Measurements from ENCODE around the gene KDM5A. TPM values are rescaled to one million over a fixed set of nuclear protein-coding genes. Genes with fewer than 3 reads are reported as not detected.

KDM5A gene
- total and polyA plus RNA-seq, 10 of the 15 experiments (the other 5 are each of a cell fraction or from before 2014, with no cell fraction given) = 9.0 to 59.9 (median 27.7) TPM

- TF ChIP-seq, protein P1, sequence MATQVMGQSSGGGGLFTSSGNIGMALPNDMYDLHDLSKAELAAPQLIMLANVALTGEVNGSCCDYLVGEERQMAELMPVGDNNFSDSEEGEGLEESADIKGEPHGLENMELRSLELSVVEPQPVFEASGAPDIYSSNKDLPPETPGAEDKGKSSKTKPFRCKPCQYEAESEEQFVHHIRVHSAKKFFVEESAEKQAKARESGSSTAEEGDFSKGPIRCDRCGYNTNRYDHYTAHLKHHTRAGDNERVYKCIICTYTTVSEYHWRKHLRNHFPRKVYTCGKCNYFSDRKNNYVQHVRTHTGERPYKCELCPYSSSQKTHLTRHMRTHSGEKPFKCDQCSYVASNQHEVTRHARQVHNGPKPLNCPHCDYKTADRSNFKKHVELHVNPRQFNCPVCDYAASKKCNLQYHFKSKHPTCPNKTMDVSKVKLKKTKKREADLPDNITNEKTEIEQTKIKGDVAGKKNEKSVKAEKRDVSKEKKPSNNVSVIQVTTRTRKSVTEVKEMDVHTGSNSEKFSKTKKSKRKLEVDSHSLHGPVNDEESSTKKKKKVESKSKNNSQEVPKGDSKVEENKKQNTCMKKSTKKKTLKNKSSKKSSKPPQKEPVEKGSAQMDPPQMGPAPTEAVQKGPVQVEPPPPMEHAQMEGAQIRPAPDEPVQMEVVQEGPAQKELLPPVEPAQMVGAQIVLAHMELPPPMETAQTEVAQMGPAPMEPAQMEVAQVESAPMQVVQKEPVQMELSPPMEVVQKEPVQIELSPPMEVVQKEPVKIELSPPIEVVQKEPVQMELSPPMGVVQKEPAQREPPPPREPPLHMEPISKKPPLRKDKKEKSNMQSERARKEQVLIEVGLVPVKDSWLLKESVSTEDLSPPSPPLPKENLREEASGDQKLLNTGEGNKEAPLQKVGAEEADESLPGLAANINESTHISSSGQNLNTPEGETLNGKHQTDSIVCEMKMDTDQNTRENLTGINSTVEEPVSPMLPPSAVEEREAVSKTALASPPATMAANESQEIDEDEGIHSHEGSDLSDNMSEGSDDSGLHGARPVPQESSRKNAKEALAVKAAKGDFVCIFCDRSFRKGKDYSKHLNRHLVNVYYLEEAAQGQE (IDR thresholded peaks at IDR 0.05; ENCODE audit: low read depth, low read length) = no peak
- peak; percentile 92 for TF ChIP-seq HDGF (IDR thresholded peaks at IDR 0.05)
- peak; percentile 67; the same call in 1 of the 2 replicates for TF ChIP-seq POLR2A (IDR thresholded peaks at IDR 0.05; ENCODE audit: low read depth, low read length)
- peak; percentile 90 for TF ChIP-seq TARDBP (IDR thresholded peaks at IDR 0.05; ENCODE audit: borderline replicate concordance)
- TF ChIP-seq SP1 (IDR thresholded peaks at IDR 0.05; ENCODE audit: low read depth, low read length) = peak; percentile 99
- no peak for TF ChIP-seq ZNF592 (IDR thresholded peaks at IDR 0.05)
- TF ChIP-seq FOS (IDR thresholded peaks at IDR 0.05; ENCODE audit: borderline replicate concordance, extremely low read depth, insufficient read length) = peak; percentile 59
- TF ChIP-seq, protein P2, sequence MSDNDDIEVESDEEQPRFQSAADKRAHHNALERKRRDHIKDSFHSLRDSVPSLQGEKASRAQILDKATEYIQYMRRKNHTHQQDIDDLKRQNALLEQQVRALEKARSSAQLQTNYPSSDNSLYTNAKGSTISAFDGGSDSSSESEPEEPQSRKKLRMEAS (IDR thresholded peaks at IDR 0.05; ENCODE audit: low read depth, low read length) = peak; percentile 21; the same call in 1 of the 2 replicates
- TF ChIP-seq NFYA (IDR thresholded peaks at IDR 0.05; ENCODE audit: borderline replicate concordance, low read depth, low read length) = peak; percentile 94
- TF ChIP-seq YBX1 (IDR thresholded peaks at IDR 0.05) = peak; percentile 41; the same call in 1 of the 2 replicates
- peak; percentile 46; the same call in 1 of the 2 replicates for TF ChIP-seq POLR2AphosphoS5 (IDR thresholded peaks at IDR 0.05; ENCODE audit: low read length)
- peak; percentile 24 for TF ChIP-seq MYC (IDR thresholded peaks at IDR 0.05; ENCODE audit: insufficient read depth, insufficient read length, insufficient replicate concordance, low read length, severe bottlenecking)
- TF ChIP-seq IRF5 (IDR thresholded peaks at IDR 0.05; ENCODE audit: borderline replicate concordance) = peak; percentile 75
- no peak for TF ChIP-seq BCLAF1 (IDR thresholded peaks at IDR 0.05)
- TF ChIP-seq SUZ12 (IDR thresholded peaks at IDR 0.05; ENCODE audit: unreplicated experiment) = no peak
- TF ChIP-seq IRF4 (IDR thresholded peaks at IDR 0.05; ENCODE audit: low read depth, low read length) = no peak
- TF ChIP-seq CHD2 (IDR thresholded peaks at IDR 0.05; ENCODE audit: borderline replicate concordance, low read depth, low read length) = peak; percentile 99
Measured at GRCh38 chr12:401235-402028, 12.3 kb upstream of the KDM5A start, which contains the start of gene CCDC77 (continued).
